ENCODE results near the gene LRRC3B.

LRRC3B gene

DNA sequence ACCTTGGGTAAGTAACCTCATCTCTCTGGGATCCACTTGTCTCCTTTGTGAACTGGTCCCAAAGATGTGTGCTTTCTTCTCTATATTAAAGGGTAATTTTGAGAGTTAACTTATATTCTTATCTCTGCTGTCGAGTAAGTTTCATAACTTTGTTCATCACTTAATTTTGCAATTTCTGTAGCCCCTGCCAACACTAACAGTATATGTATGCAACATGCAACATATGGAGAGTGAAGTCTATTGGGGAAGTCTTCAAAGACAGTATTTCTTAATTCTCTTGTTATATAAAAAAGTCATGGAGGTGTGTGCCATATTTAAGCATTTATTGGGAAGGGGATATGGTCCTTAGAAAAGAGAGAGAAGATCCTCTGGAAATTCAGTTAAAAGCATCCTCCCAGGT is 85.9 kb downstream of the LRRC3B start:
- DNase-seq (ENCODE audit: low spot score) = no peak
- TF ChIP-seq, protein P1, sequence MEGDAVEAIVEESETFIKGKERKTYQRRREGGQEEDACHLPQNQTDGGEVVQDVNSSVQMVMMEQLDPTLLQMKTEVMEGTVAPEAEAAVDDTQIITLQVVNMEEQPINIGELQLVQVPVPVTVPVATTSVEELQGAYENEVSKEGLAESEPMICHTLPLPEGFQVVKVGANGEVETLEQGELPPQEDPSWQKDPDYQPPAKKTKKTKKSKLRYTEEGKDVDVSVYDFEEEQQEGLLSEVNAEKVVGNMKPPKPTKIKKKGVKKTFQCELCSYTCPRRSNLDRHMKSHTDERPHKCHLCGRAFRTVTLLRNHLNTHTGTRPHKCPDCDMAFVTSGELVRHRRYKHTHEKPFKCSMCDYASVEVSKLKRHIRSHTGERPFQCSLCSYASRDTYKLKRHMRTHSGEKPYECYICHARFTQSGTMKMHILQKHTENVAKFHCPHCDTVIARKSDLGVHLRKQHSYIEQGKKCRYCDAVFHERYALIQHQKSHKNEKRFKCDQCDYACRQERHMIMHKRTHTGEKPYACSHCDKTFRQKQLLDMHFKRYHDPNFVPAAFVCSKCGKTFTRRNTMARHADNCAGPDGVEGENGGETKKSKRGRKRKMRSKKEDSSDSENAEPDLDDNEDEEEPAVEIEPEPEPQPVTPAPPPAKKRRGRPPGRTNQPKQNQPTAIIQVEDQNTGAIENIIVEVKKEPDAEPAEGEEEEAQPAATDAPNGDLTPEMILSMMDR (IDR thresholded peaks at IDR 0.05; ENCODE audit: extremely low read depth, missing control alignments) = no peak

DNA sequence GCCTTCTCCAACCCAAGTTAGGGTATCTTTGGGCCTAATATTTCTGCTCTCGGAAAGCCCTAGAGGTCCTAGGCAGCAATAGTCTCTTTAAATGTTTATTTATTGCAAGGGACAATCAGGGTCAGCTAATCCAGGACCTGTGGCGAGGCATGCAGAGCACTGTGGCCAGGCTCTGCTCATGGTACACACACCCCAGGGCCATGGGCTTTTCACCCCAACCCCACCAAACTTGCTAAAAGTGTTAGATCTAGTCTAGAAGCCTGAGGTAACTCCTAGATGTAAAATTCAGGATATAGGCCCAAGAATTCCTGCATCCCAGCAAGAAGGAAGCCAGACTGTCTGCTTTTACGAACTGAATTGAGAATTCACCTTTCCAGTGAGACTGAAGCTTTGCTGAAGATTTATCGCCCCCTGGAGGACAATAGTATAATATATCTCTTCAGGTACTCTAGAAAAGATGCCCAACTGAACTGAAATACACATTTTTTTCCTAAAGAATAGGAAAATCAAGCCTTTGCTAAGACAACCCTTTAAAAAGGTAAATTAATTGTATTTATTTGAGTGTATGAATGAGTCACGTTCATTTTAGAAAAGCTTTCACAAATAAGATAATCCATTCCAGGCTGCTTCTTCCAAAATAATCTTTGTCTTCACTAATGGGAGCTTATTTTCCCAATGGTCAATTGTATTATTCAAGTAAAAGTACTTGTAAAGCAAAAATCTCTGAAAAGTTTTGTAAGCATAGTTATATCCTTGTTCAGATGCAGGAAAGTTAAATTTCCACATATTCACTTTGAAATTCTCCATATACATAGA is 89.8 kb downstream of the LRRC3B start:
- DNase-seq (ENCODE audit: low spot score) = peak; percentile 46

DNA sequence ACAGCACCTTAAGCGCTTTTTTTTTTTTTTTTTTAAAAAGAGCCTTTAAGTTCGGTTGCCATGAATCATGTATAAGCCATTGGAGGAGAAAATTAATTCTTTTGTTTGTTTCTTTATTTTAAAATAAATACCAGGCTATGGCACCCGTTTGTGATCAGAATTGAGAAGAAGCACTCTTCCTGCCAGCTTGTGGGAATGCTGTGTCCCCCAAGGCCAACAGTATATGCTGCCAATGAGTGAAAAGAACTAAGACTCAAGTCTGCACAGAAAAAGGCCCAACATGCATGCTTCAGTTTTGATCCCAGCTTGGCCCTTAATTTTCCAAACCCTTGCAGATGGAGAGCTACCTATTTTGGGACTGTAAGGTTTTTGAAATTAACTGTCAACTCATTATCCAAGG is 90.5 kb downstream of the LRRC3B start:
- TF ChIP-seq, protein P1 (IDR thresholded peaks at IDR 0.05; ENCODE audit: extremely low read depth, missing control alignments) = no peak
- DNase-seq (ENCODE audit: low spot score) = no peak

More for the DNA sequence above, 89.8 kb downstream of the LRRC3B start:
- TF ChIP-seq, protein P1 (IDR thresholded peaks at IDR 0.05; ENCODE audit: extremely low read depth, missing control alignments) = peak; percentile 38

DNA sequence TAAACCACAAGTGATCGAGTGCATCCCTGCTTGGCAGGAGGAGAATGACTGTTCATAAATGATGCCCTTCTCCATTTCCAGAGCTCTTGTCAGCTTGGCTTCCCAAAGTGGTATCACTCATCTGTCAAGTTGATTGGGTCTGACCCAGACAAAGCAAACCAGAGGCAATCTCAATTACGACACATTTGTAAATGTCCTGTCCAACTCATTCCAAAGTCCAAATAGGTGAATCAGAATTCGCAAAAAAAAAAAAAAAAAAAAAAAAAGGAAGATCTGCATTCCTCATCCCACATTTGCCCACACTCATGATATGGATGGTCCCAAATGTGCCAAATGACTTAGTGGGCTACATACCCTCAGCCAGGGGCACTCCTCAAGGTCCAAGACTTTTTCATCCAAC is 91.9 kb downstream of the LRRC3B start:
- TF ChIP-seq, protein P1 (IDR thresholded peaks at IDR 0.05; ENCODE audit: extremely low read depth, missing control alignments) = no peak

DNA sequence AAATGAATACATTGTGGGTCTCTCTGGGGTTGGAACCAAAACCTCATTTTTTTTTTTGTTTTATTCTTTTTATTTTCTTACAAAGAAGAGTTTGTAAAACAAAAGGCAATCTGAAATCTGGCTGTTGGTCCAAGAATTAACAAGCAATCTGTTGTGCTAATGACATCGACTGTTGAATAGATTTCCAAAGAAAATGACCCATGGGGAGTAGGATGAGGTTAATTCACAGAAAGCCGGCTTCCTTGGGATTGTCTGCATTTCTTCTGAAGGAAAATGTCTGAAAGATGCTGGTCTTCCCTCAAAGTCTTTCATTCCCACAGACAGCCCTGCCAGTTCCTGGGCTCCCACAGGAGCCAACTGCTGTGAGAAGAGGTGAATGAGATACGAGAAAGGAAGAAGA is 92.9 kb downstream of the LRRC3B start:
- TF ChIP-seq, protein P1 (IDR thresholded peaks at IDR 0.05; ENCODE audit: extremely low read depth, missing control alignments) = no peak
- DNase-seq (ENCODE audit: low spot score) = no peak

More for the DNA sequence above, 91.9 kb downstream of the LRRC3B start:
- DNase-seq (ENCODE audit: low spot score) = no peak

DNA sequence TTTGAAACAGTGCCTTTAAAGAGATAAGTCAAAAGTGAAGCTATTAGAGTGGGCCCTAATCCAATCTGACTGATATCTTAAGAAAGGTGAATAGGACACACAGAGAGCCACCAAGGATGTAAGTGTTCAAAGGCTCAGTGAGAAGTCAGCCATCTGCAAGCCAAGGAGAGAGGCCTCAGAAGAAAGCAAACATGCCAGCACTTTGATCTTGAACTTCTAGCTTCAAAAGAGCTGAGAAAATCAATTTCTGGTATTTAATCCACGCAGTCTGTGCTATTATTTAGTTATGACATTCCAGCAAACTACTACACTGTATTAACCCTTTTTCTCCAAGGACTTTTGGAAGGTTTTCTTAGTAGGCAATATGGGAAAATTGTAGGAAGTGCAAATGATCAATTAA is 95.7 kb downstream of the LRRC3B start:
- no peak for DNase-seq (ENCODE audit: low spot score)

DNA sequence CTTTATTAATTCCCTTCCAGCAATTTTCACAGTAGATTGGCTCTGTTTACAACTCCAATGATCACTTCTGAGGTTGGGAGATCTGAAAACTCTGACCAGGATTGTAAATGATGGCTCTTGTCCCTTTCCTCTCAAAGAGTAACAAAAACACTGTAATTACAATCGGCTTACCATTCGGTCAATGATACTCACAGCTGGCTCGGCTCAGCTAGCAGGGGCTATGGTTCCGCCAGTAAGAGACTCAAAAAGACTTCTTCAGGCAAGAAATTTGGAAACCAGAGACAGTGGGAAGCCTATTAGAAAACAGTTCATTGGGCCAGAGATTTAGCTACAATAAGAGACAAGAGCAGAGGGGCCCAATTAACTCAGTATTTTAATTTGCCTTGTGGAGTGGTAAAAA is 96.6 kb downstream of the LRRC3B start:
- DNase-seq (ENCODE audit: low spot score) = no peak
- TF ChIP-seq, protein P1 (IDR thresholded peaks at IDR 0.05; ENCODE audit: extremely low read depth, missing control alignments) = no peak

More for the DNA sequence above, 95.7 kb downstream of the LRRC3B start:
- TF ChIP-seq, protein P1 (IDR thresholded peaks at IDR 0.05; ENCODE audit: extremely low read depth, missing control alignments) = no peak

Measured in GM20000 (cell line).